WI38 (cell line): Measurements from ENCODE around the gene ERCC6L2.

Experiments used
- H3K4me3 ChIP-seq: 2 replicates; pipeline ENCODE4 v1.5.1; 2011; ENCODE audit warnings: low read depth, mild to moderate bottlenecking, control low read depth, low read length
- CTCF ChIP-seq: IDR thresholded peaks from 2 replicates; pipeline ENCODE4 v1.5.1; 2012; ENCODE audit warnings: low read depth, mild to moderate bottlenecking, control low read depth, low read length

ERCC6L2 gene

GRCh38 chr9:95875305-95876137, at the start of gene ERCC6L2:
Gene ERCC6L2 (plus strand): TSS chr9:95875691. CDS start chr9:95876039, 348 bp downstream.
- no peak within 1 kb of the TSS for H3K4me3 ChIP-seq
- TF ChIP-seq CTCF: no peak

GRCh38 chr9:95826183-95826838, 49.2 kb upstream of the ERCC6L2 start:
- TF ChIP-seq CTCF: no peak
- H3K4me3 ChIP-seq: no peak overlapping the region

- H3K4me3 ChIP-seq: no peak overlapping the region
- TF ChIP-seq CTCF: no peak
Observed at GRCh38 chr9:95830768-95831167, 44.7 kb upstream of the ERCC6L2 start.

GRCh38 chr9:95831810-95832209, 43.7 kb upstream of the ERCC6L2 start:
- no peak overlapping the region for H3K4me3 ChIP-seq
- TF ChIP-seq CTCF: no peak

- H3K4me3 ChIP-seq: no peak overlapping the region
- no peak for TF ChIP-seq CTCF
Observed at GRCh38 chr9:95833546-95834178, 41.8 kb upstream of the ERCC6L2 start.

- no peak for TF ChIP-seq CTCF
- H3K4me3 ChIP-seq: no peak overlapping the region
Observed at GRCh38 chr9:95834281-95834907, 41.1 kb upstream of the ERCC6L2 start.
